ENCODE results near the gene CD44. TPM values are rescaled to one million over a fixed set of nuclear protein-coding genes. Genes with fewer than 3 reads are reported as not detected.

Gene CD44
- total RNA-seq, 3 donors from 2014 or later = 105 to 154 (median 136) TPM

DNA sequence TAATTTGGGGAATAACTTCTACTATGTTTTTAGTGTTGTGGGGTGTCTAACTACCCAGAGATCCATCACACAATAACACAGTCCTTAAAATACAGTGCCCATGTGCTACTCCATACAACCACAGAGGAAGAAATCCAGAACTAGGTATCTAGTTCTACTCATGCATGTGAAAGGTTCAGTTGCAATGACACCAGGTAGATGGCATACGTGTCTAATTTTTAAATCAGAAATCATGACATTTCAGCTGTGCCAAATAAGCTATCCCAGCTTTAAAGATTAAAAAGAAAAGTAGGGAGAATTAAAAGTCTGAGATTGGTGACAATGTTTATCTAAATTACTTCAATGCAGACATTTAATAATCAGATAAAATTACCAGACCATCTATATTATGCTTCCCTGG lies 122.2 kb downstream of the CD44 start:
- Histone ChIP-seq H3K36me3 (ENCODE audit: low read depth) (no peaks in the 10 kb centered on the region), H3K4me1 (ENCODE audit: low read depth) (no peaks in the 10 kb centered on the region), H3K9me3 (no peaks in the 10 kb centered on the region), H3K4me3 (no peak overlapping the region)
- ATAC-seq (no peak), DNase-seq (no peak)
- TF ChIP-seq, protein P1, sequence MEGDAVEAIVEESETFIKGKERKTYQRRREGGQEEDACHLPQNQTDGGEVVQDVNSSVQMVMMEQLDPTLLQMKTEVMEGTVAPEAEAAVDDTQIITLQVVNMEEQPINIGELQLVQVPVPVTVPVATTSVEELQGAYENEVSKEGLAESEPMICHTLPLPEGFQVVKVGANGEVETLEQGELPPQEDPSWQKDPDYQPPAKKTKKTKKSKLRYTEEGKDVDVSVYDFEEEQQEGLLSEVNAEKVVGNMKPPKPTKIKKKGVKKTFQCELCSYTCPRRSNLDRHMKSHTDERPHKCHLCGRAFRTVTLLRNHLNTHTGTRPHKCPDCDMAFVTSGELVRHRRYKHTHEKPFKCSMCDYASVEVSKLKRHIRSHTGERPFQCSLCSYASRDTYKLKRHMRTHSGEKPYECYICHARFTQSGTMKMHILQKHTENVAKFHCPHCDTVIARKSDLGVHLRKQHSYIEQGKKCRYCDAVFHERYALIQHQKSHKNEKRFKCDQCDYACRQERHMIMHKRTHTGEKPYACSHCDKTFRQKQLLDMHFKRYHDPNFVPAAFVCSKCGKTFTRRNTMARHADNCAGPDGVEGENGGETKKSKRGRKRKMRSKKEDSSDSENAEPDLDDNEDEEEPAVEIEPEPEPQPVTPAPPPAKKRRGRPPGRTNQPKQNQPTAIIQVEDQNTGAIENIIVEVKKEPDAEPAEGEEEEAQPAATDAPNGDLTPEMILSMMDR (IDR thresholded peaks at IDR 0.05) = no peak
- intact Hi-C loops (cut with DNase I, micrococcal nuclease) = no loop called here

DNA sequence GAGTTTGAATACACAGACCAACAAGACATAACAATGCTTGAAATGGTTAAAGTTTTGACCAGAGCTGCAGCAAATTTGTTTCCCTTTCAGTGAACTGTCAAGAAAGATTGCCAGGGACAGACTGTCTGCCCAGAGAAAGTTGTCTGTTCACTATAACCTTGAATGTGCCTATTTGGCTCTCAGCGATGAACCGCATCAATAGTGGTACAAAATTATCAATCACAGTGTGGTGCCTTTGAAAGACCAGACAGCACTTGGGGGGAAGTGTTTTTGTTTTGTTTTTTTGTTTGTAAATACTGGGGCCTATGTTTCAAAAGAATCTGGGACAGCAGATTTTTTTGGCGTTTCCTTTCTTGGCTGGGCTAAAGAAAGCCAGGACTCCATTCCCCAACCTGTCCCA lies 123.1 kb downstream of the CD44 start:
- TF ChIP-seq, protein P1 (IDR thresholded peaks at IDR 0.05) = no peak
- H3K36me3 ChIP-seq (ENCODE audit: low read depth) = no peaks in the 10 kb centered on the region
- DNase-seq (no peak), ATAC-seq (no peak)
- intact Hi-C loops (cut with DNase I, micrococcal nuclease) = no loop called here
- H3K4me1 ChIP-seq (ENCODE audit: low read depth) = no peaks in the 10 kb centered on the region
- H3K4me3 ChIP-seq = no peak overlapping the region
- no peaks in the 10 kb centered on the region for H3K9me3 ChIP-seq

DNA sequence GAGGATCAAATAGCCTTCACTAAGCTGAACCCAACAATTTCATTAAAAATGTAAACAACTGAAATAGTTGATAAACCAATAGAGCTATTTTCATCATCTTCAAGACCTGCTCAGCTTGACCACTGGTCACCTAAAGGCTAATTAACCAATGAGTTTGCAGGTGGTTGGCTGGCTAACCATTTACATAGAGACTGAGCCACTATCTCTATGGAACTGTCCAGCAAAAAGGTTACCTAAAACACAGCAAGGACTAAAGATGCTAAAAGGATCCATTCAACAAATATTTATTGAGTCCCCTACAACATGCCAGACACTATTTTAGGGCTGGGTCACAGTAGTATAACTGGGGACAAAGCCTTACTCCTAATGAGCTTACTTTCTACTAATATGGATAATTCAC lies 123.8 kb downstream of the CD44 start:
- no peaks in the 10 kb centered on the region for H3K36me3 ChIP-seq (ENCODE audit: low read depth)

DNA sequence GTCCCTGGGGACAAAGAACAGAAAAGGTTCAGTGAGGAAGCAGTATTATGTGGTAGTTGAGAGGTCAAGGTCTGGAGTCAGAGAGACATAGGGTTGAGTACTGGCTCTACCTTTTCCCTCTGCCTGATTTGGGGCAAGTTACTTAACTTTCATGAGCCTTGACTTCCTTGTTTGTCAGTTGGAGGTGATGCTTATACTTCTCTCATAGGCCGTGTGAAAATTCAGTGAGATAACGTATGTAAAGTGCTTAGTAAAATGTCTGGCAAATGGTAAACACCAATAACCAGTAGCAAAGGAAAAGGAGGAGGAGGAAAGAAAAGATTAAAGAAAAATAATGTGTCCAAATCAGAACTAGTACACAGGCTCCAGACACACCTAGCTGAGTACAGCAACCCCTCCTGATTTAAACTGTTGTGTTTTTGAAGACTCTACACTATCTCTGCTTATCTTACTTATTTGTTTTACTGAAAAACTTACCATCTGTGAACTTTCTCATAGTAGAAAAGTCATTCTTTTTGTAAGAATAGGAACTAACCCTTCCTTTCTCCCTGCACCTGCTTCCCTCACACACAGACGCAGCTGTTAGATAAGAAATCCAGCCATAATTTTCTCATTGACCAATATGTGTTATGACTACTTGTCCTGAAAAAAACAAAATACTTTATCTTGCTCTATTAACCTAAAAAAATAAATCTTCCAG lies 126.9 kb downstream of the CD44 start:
- TF ChIP-seq, protein P1 (IDR thresholded peaks at IDR 0.05) = no peak
- ATAC-seq = no peak
- H3K4me1 ChIP-seq (ENCODE audit: low read depth) = no peaks in the 10 kb centered on the region
- H3K9me3 ChIP-seq = no peaks in the 10 kb centered on the region
- H3K4me3 ChIP-seq = no peak overlapping the region
- intact Hi-C loops (cut with DNase I, micrococcal nuclease) = no loop called here
- no peak for DNase-seq
- no peaks in the 10 kb centered on the region for H3K36me3 ChIP-seq (ENCODE audit: low read depth)

More for the DNA sequence above, 123.8 kb downstream of the CD44 start:
- ATAC-seq (no peak), DNase-seq (no peak)
- intact Hi-C loops (cut with DNase I, micrococcal nuclease) = no loop called here
- TF ChIP-seq, protein P1 (IDR thresholded peaks at IDR 0.05) = no peak
- Histone ChIP-seq H3K4me1 (ENCODE audit: low read depth) (no peaks in the 10 kb centered on the region), H3K4me3 (no peak overlapping the region), H3K9me3 (no peaks in the 10 kb centered on the region)

DNA sequence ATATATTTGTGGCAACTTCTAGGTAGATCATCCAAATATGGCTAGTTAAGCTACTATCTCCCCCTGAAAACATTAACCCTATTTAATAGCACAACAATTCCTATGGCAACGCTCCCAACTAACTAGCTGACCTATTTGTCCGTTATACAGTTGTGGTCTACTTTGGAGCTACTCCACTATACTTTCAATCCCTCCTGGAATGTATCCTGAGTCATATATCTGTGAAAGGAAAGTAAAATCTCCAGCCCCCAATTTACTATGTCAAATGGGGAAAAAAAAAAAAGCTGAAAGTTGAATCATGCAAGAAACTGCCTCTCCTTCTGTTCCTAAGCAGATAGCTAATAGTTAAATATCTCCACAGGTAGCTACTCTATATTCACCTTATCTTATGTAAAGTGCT lies 128.5 kb downstream of the CD44 start:
- intact Hi-C loops (cut with DNase I, micrococcal nuclease) = no loop called here

More for the DNA sequence above, 128.5 kb downstream of the CD44 start:
- ATAC-seq (no peak), DNase-seq (no peak)
- H3K9me3 ChIP-seq = no peaks in the 10 kb centered on the region
- no peak overlapping the region for H3K4me3 ChIP-seq
- TF ChIP-seq, protein P1 (IDR thresholded peaks at IDR 0.05) = no peak
- H3K36me3 ChIP-seq (ENCODE audit: low read depth) = no peaks in the 10 kb centered on the region
- no peaks in the 10 kb centered on the region for H3K4me1 ChIP-seq (ENCODE audit: low read depth)

All from mucosa of descending colon (tissue), 3 donors.